ENCODE data around the gene STXBP4.
"Not testable (repeated sequence)": the region's sequence is repeated elsewhere in the genome, so short reads cannot be mapped to it uniquely, and the experiment has no call there.

STXBP4 gene

GRCh38 chr17:55059724-55060123 lies 91.2 kb downstream of the STXBP4 start:
- no peak for DNase-seq

GRCh38 chr17:55062921-55063320 lies 94.4 kb downstream of the STXBP4 start:
- no peak for DNase-seq

- no peak for DNase-seq
Measured at GRCh38 chr17:55063885-55064874, 95.6 kb downstream of the STXBP4 start.

- DNase-seq = no peak
Measured at GRCh38 chr17:55067697-55068439, 99.3 kb downstream of the STXBP4 start.

GRCh38 chr17:55068862-55069811 lies 100.6 kb downstream of the STXBP4 start:
- DNase-seq = no peak

GRCh38 chr17:55069983-55070529 lies 101.5 kb downstream of the STXBP4 start:
- no peak for DNase-seq

GRCh38 chr17:55072898-55073297 lies 104.3 kb downstream of the STXBP4 start:
- DNase-seq = no peak

GRCh38 chr17:55073467-55073866 lies 104.9 kb downstream of the STXBP4 start:
- DNase-seq = not testable (repeated sequence)

GRCh38 chr17:55081559-55081958 lies 113.0 kb downstream of the STXBP4 start:
- no peak for DNase-seq

GRCh38 chr17:55086635-55087058 lies 118.1 kb downstream of the STXBP4 start:
- no peak for DNase-seq

- DNase-seq = no peak
Measured at GRCh38 chr17:55089256-55089655, 120.7 kb downstream of the STXBP4 start.

GRCh38 chr17:55090079-55090492 lies 121.5 kb downstream of the STXBP4 start:
- DNase-seq = peak; percentile 4

- no peak for DNase-seq
Measured at GRCh38 chr17:55093353-55093752, 124.8 kb downstream of the STXBP4 start.

- DNase-seq = no peak
Measured at GRCh38 chr17:55098765-55099164, 130.2 kb downstream of the STXBP4 start.

GRCh38 chr17:55110521-55110920 lies 142.0 kb downstream of the STXBP4 start:
- DNase-seq = no peak

- no peak for DNase-seq
Measured at GRCh38 chr17:55114283-55114682, 145.7 kb downstream of the STXBP4 start.

- DNase-seq = no peak
Measured at GRCh38 chr17:55116440-55116914, 147.9 kb downstream of the STXBP4 start.

- DNase-seq = no peak
Measured at GRCh38 chr17:55117164-55117563, 148.6 kb downstream of the STXBP4 start.

GRCh38 chr17:55120651-55121050 lies 152.1 kb downstream of the STXBP4 start:
- DNase-seq = no peak

- DNase-seq = no peak
Measured at GRCh38 chr17:55121268-55121667, 152.7 kb downstream of the STXBP4 start.

GRCh38 chr17:55122114-55122513 lies 153.5 kb downstream of the STXBP4 start:
- no peak for DNase-seq

- no peak for DNase-seq
Measured at GRCh38 chr17:55124730-55125360, 156.3 kb downstream of the STXBP4 start.
